ENCODE measurements around the gene UBTD2. TPM values are rescaled to one million over a fixed set of nuclear protein-coding genes. Genes with fewer than 3 reads are reported as not detected.
"Not testable (repeated sequence)": the region's sequence is repeated elsewhere in the genome, so short reads cannot be mapped to it uniquely, and the experiment has no call there.

UBTD2 gene
- 11.4 and 15.5 TPM in 2 replicates for total RNA-seq (2014; rRNA removed; shearing (Covaris generic))
- 13.4 and 14.0 TPM in 2 replicates for polyA plus RNA-seq (2015; cell fraction: cytosol; rRNA removed)
- polyA plus RNA-seq (2015; cell fraction: nucleus; rRNA removed), result 3.4 and 4.8 TPM in 2 replicates

- peak; percentile 62 for DNase-seq (ENCODE audit: low read depth)
Observed at GRCh38 chr5:172283020-172283861, at the start of gene UBTD2. Gene UBTD2 (minus strand): TSS chr5:172283764. CDS start chr5:172283665, 99 bp downstream.

- DNase-seq (ENCODE audit: low read depth), result not testable (repeated sequence)
Observed at GRCh38 chr5:172326901-172327300, 43.3 kb upstream of the UBTD2 start.

GRCh38 chr5:172325452-172325851 is 41.9 kb upstream of the UBTD2 start:
- DNase-seq (ENCODE audit: low read depth), result no peak

GRCh38 chr5:172322028-172322965 is 38.7 kb upstream of the UBTD2 start:
- DNase-seq (ENCODE audit: low read depth), result no peak

- DNase-seq (ENCODE audit: low read depth), result no peak
Observed at GRCh38 chr5:172321593-172321992, 38.0 kb upstream of the UBTD2 start.

GRCh38 chr5:172319708-172320441 is 36.3 kb upstream of the UBTD2 start:
- no peak for DNase-seq (ENCODE audit: low read depth)

- DNase-seq (ENCODE audit: low read depth), result no peak
Observed at GRCh38 chr5:172315587-172316493, 32.3 kb upstream of the UBTD2 start.

- no peak for DNase-seq (ENCODE audit: low read depth)
Observed at GRCh38 chr5:172313915-172314314, 30.4 kb upstream of the UBTD2 start.

GRCh38 chr5:172312286-172312685 is 28.7 kb upstream of the UBTD2 start:
- DNase-seq (ENCODE audit: low read depth), result no peak

- DNase-seq (ENCODE audit: low read depth), result no peak
Observed at GRCh38 chr5:172311605-172312004, 28.0 kb upstream of the UBTD2 start.

GRCh38 chr5:172311026-172311425 is 27.5 kb upstream of the UBTD2 start:
- no peak for DNase-seq (ENCODE audit: low read depth)

- DNase-seq (ENCODE audit: low read depth), result no peak
Observed at GRCh38 chr5:172305380-172305779, 21.8 kb upstream of the UBTD2 start.

- DNase-seq (ENCODE audit: low read depth), result peak; percentile 59
Observed at GRCh38 chr5:172303572-172304335, 20.2 kb upstream of the UBTD2 start.

- DNase-seq (ENCODE audit: low read depth), result peak; percentile 50
Observed at GRCh38 chr5:172303162-172303561, 19.6 kb upstream of the UBTD2 start.

- DNase-seq (ENCODE audit: low read depth), result no peak
Observed at GRCh38 chr5:172302047-172302710, 18.6 kb upstream of the UBTD2 start.

GRCh38 chr5:172299916-172300439 is 16.4 kb upstream of the UBTD2 start:
- DNase-seq (ENCODE audit: low read depth), result peak; percentile 47

- DNase-seq (ENCODE audit: low read depth), result no peak
Observed at GRCh38 chr5:172294831-172295230, 11.3 kb upstream of the UBTD2 start.

GRCh38 chr5:172293745-172294342 is 10.3 kb upstream of the UBTD2 start:
- DNase-seq (ENCODE audit: low read depth), result no peak

All from HT1080 (cell line).